Right atrium auricular region (tissue), 2 donors: ENCODE measurements around the gene RAPGEF2. TPM values are rescaled to one million over a fixed set of nuclear protein-coding genes. Genes with fewer than 3 reads are reported as not detected.

Experiments used
- DNase-seq: peaks from one replicate; pipeline ENCODE4 v3.0.0-alpha.2; 2019; ENCODE audit warnings: low spot score
- H3K27ac ChIP-seq, 2 donors: fragments of 200-600 bp; sonication (generic); 1 replicate in 1 of 2; 2 replicates in 1 of 2; pipeline ENCODE4 v1.5.1; 2016 to 2019
- H3K27me3 ChIP-seq, 2 donors: fragments of 200-600 bp; sonication (generic); one replicate each; pipeline versions ENCODE4 v1.5.1 to v1.6.0; 2017 to 2019
- H3K36me3 ChIP-seq: fragments of 200-600 bp; sonication (generic); one replicate; pipeline ENCODE4 v1.5.1; 2016
- H3K4me1 ChIP-seq, 2 donors: fragments of 200-600 bp; sonication (generic); one replicate each; pipeline versions ENCODE4 v1.5.1 to v1.6.0; 2017 to 2019
- H3K4me3 ChIP-seq, 2 donors: fragments of 200-600 bp; sonication (generic); 1 replicate in 1 of 2; 2 replicates in 1 of 2; pipeline ENCODE4 v1.5.1; 2017 to 2019; ENCODE audit warnings: mild to moderate bottlenecking in 1 of 2, moderate library complexity in 1 of 2
- H3K9me3 ChIP-seq, 2 donors: fragments of 200-600 bp; sonication (generic); one replicate each; pipeline ENCODE4 v1.5.1; 2019
- CTCF ChIP-seq, 2 donors: fragments of 200-600 bp; sonication (generic); IDR thresholded peaks; one replicate each; pipeline ENCODE4 v1.5.1; 2019; ENCODE audit warnings: antibody characterized with exemption in 2 of 2
- total RNA-seq, 2 donors: library from RNA; depleted of rRNA; stranded (reverse); fragments of >200 nt; gene quantifications; one replicate each; pipeline ENCODE4 v1.1.0, GENCODE V29; 2016

Gene RAPGEF2
- total RNA-seq, 2 donors from 2014 or later = 49.8 to 51.5 TPM

- H3K27me3 ChIP-seq = no peaks in the 10 kb centered on the region
- TF ChIP-seq CTCF (IDR thresholded peaks at IDR 0.05) = no peak
- no peaks in the 10 kb centered on the region for H3K9me3 ChIP-seq
- peak overlapping the region in 1 of 2 donors; percentile 15 for H3K27ac ChIP-seq
- H3K36me3 ChIP-seq = no peaks in the 10 kb centered on the region
- peaks cover 0 to 74% of the 10 kb centered on the region in 2 donors for H3K4me1 ChIP-seq
- no peak overlapping the region for H3K4me3 ChIP-seq
- DNase-seq = no peak
These were observed 71.8 kb downstream of the RAPGEF2 start for GRCh38 chr4:159174645-159175084.

- H3K27me3 ChIP-seq = no peaks in the 10 kb centered on the region
- peak overlapping the region in 1 of 2 donors; percentile 15 for H3K27ac ChIP-seq
- peaks cover 0 to 80% of the 10 kb centered on the region in 2 donors for H3K4me1 ChIP-seq
- H3K9me3 ChIP-seq = no peaks in the 10 kb centered on the region
- no peak overlapping the region for H3K4me3 ChIP-seq
- DNase-seq = peak; percentile 69
- peak in 1 of 2 donors; percentile 91 for TF ChIP-seq CTCF (IDR thresholded peaks at IDR 0.05)
- H3K36me3 ChIP-seq = no peaks in the 10 kb centered on the region
These were observed 72.5 kb downstream of the RAPGEF2 start for GRCh38 chr4:159175085-159175988.

- no peak overlapping the region for H3K4me3 ChIP-seq
- H3K4me1 ChIP-seq = peaks cover 0 to 85% of the 10 kb centered on the region in 2 donors
- H3K27me3 ChIP-seq = no peaks in the 10 kb centered on the region
- TF ChIP-seq CTCF (IDR thresholded peaks at IDR 0.05) = no peak
- no peaks in the 10 kb centered on the region for H3K36me3 ChIP-seq
- no peak overlapping the region for H3K27ac ChIP-seq
- no peaks in the 10 kb centered on the region for H3K9me3 ChIP-seq
- no peak for DNase-seq
These were observed 73.1 kb downstream of the RAPGEF2 start for GRCh38 chr4:159175989-159176375.

- H3K9me3 ChIP-seq = no peaks in the 10 kb centered on the region
- H3K4me1 ChIP-seq = peaks cover 0 to 77% of the 10 kb centered on the region in 2 donors
- H3K27ac ChIP-seq = peak overlapping the region in 1 of 2 donors; percentile 18
- no peaks in the 10 kb centered on the region for H3K27me3 ChIP-seq
- no peak for TF ChIP-seq CTCF (IDR thresholded peaks at IDR 0.05)
- no peak for DNase-seq
- no peaks in the 10 kb centered on the region for H3K36me3 ChIP-seq
- no peak overlapping the region for H3K4me3 ChIP-seq
These were observed 74.6 kb downstream of the RAPGEF2 start for GRCh38 chr4:159177265-159178150.

GRCh38 chr4:159178151-159178546, 75.3 kb downstream of the RAPGEF2 start:
- no peaks in the 10 kb centered on the region for H3K9me3 ChIP-seq
- H3K27ac ChIP-seq = peak overlapping the region in 1 of 2 donors; percentile 18
- H3K27me3 ChIP-seq = no peaks in the 10 kb centered on the region
- peaks cover 0 to 70% of the 10 kb centered on the region in 2 donors for H3K4me1 ChIP-seq
- DNase-seq = no peak
- H3K4me3 ChIP-seq = no peak overlapping the region
- H3K36me3 ChIP-seq = no peaks in the 10 kb centered on the region
- no peak for TF ChIP-seq CTCF (IDR thresholded peaks at IDR 0.05)
